Measurements from ENCODE around the gene DGKI.

Gene DGKI

GRCh38 chr7:137519947-137520346, 326.8 kb downstream of the DGKI start:
- no peak for DNase-seq

- no peak for DNase-seq
Measured at GRCh38 chr7:137519181-137519691, 327.5 kb downstream of the DGKI start.

- DNase-seq: no peak
Measured at GRCh38 chr7:137513091-137513490, 333.7 kb downstream of the DGKI start.

GRCh38 chr7:137507096-137507495, 339.7 kb downstream of the DGKI start:
- DNase-seq: no peak

- no peak for DNase-seq
Measured at GRCh38 chr7:137506031-137506430, 340.7 kb downstream of the DGKI start.

- DNase-seq: no peak
Measured at GRCh38 chr7:137501562-137501961, 345.2 kb downstream of the DGKI start.

GRCh38 chr7:137492889-137493288, 353.9 kb downstream of the DGKI start:
- no peak for DNase-seq

GRCh38 chr7:137489880-137490279, 356.9 kb downstream of the DGKI start:
- no peak for DNase-seq

- DNase-seq: no peak
Measured at GRCh38 chr7:137488038-137488437, 358.7 kb downstream of the DGKI start.

- no peak for DNase-seq
Measured at GRCh38 chr7:137485818-137486217, 361.0 kb downstream of the DGKI start.

GRCh38 chr7:137484326-137484725, 362.4 kb downstream of the DGKI start:
- DNase-seq: no peak

GRCh38 chr7:137482466-137482865, 364.3 kb downstream of the DGKI start:
- no peak for DNase-seq

- no peak for DNase-seq
Measured at GRCh38 chr7:137480824-137481365, 365.9 kb downstream of the DGKI start.

- no peak for DNase-seq
Measured at GRCh38 chr7:137480401-137480800, 366.4 kb downstream of the DGKI start.

GRCh38 chr7:137476937-137477336, 369.8 kb downstream of the DGKI start:
- no peak for DNase-seq

- no peak for DNase-seq
Measured at GRCh38 chr7:137475966-137476365, 370.8 kb downstream of the DGKI start.

- DNase-seq: no peak
Measured at GRCh38 chr7:137474540-137475026, 372.2 kb downstream of the DGKI start.

GRCh38 chr7:137471128-137471527, 375.6 kb downstream of the DGKI start:
- no peak for DNase-seq

GRCh38 chr7:137469858-137470257, 376.9 kb downstream of the DGKI start:
- DNase-seq: no peak

- no peak for DNase-seq
Measured at GRCh38 chr7:137469191-137469811, 377.5 kb downstream of the DGKI start.

GRCh38 chr7:137462847-137463246, 383.9 kb downstream of the DGKI start:
- no peak for DNase-seq

GRCh38 chr7:137462074-137462715, 384.6 kb downstream of the DGKI start:
- no peak for DNase-seq

GRCh38 chr7:137458399-137458798, 388.4 kb downstream of the DGKI start:
- DNase-seq: no peak

GRCh38 chr7:137454767-137455166, 392.0 kb downstream of the DGKI start:
- DNase-seq: no peak
